Left ventricle myocardium inferior (tissue), 1 donor: ENCODE measurements around the gene ZNHIT3. TPM values are rescaled to one million over a fixed set of nuclear protein-coding genes. Genes with fewer than 3 reads are reported as not detected.

Experiments
- DNase-seq: peaks from one replicate; pipeline ENCODE4 v3.0.0-alpha.2; 2020
- H3K27ac ChIP-seq: fragments of 200-600 bp; replicated peaks from 2 replicates; pipeline ENCODE4 v1.8.0; 2021
- H3K27me3 ChIP-seq: fragments of 200-600 bp; 2 replicates; pipeline ENCODE4 v1.8.0; 2021; ENCODE audit warnings: low read depth
- H3K36me3 ChIP-seq: fragments of 200-600 bp; 2 replicates; pipeline ENCODE4 v1.8.0; 2021
- H3K4me1 ChIP-seq: fragments of 200-600 bp; 2 replicates; pipeline ENCODE4 v1.8.0; 2021
- H3K4me3 ChIP-seq: fragments of 200-600 bp; 2 replicates; pipeline ENCODE4 v1.8.0; 2021; ENCODE audit warnings: mild to moderate bottlenecking, moderate library complexity
- H3K9me3 ChIP-seq: fragments of 200-600 bp; replicated peaks from 2 replicates; pipeline ENCODE4 v1.8.0; 2021
- CTCF ChIP-seq: fragments of 200-600 bp; IDR thresholded peaks from 2 replicates; pipeline ENCODE4 v1.8.0; 2021; ENCODE audit warnings: antibody characterized with exemption, mild to moderate bottlenecking, borderline replicate concordance
- intact Hi-C: fragments of 100-400 bp; cut with micrococcal nuclease; formaldehyde crosslinking; loops from one replicate; pipeline ENCODE4 v1.11.0; 2022
- total RNA-seq: library from RNA; stranded (reverse); fragmentation: NEBNext Ultra II Directional; extraction: Animal tissue kit (Norgen Biotek cat#: 25700); gene quantifications from one replicate; pipeline ENCODE4 v1.2.1, GENCODE V29; 2021
- donor health status: DM: no; HTN: yes; CAD: no; lungs with severe emphysema.

Gene ZNHIT3
- total RNA-seq, 1 donor from 2014 or later = 22.9 TPM

DNA sequence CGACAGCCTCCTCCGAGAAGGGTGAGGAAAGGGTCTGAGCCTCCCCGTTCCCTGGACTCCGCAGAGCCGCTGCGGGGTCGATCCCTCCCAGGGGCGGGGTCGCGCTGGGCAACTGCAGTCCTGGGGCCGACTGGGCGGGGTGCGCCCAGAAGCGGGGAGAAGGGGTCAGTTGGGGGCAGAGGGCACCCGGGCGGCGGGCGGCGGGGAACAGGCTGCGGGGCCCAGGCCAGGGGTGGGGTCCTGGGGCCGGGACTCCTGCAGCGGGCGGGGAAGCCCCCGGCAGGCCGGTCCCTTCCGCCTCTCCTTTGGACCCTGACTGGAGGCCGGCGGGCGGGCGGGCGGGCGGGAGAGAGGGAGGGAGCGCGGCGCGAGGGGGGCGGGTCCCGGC, 58.6 kb downstream of the ZNHIT3 start:
- TF ChIP-seq CTCF = no peak
- Histone ChIP-seq H3K9me3 (no peaks in the 10 kb centered on the region), H3K27ac (peak overlapping the region; percentile 100), H3K27me3 (no peaks in the 10 kb centered on the region), H3K4me3 (peak overlapping the region; percentile 76), H3K4me1 (peaks cover 64% of the 10 kb centered on the region), H3K36me3 (peaks cover 6% of the 10 kb centered on the region)
- intact Hi-C loops = loop anchor here (5.0 kb wide), 1 partner anchor 407 kb away; no protein-coding TSS in a partner anchor
- DNase-seq = no peak

Other genes with a start within 250 kb of the ZNHIT3 start
- not detected for gene TBC1D3I, start 222.1 kb upstream of the ZNHIT3 start, total RNA-seq
- gene TBC1D3G, start 162.8 kb upstream of the ZNHIT3 start, total RNA-seq = not detected
- not detected for gene TBC1D3H, start 98.2 kb upstream of the ZNHIT3 start, total RNA-seq
- gene MYO19, start 48.2 kb downstream of the ZNHIT3 start, total RNA-seq = 11.8 TPM
- gene PIGW, start 48.3 kb downstream of the ZNHIT3 start, total RNA-seq = 3.3 TPM
- gene GGNBP2, start 58.2 kb downstream of the ZNHIT3 start, total RNA-seq = 41.7 TPM
- gene DHRS11, start 105.2 kb downstream of the ZNHIT3 start, total RNA-seq = 13.1 TPM
- gene MRM1, start 114.9 kb downstream of the ZNHIT3 start, total RNA-seq = 8.7 TPM